ENCODE data around the gene SERPINA10.

DNA sequence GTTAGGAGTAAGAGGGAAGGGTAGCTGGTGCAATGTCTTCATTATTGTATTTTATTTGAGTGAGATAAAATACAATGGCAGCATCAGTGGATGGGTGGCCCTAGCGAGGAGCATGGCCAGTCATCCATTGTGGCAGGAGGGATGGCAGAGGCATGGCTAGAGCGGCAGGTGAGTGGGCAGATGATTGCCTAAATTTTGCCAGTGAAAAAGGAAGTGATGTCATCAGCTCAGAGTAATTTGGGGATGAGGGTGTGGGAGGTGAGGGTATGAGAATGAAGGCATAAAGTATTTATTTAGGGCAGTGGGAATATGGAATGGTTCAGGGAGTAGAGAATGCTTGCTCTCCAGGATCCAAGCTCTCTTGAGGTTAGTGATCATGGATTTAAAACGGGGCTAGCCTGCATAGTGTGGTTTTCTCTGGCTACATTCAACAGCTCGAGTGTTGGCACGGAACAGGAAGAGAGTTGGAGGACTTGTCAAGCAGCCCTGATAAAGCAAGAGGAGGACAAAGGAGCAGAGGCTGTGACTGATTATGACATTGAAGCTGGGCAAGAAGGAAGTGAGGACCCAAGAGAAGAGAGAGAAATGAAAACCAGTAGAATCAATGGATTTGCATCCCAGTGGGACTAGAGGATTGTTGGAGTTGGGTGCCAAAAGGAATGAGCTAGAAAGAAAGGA, 48.7 kb upstream of the SERPINA10 start:
- TF ChIP-seq, protein P1, sequence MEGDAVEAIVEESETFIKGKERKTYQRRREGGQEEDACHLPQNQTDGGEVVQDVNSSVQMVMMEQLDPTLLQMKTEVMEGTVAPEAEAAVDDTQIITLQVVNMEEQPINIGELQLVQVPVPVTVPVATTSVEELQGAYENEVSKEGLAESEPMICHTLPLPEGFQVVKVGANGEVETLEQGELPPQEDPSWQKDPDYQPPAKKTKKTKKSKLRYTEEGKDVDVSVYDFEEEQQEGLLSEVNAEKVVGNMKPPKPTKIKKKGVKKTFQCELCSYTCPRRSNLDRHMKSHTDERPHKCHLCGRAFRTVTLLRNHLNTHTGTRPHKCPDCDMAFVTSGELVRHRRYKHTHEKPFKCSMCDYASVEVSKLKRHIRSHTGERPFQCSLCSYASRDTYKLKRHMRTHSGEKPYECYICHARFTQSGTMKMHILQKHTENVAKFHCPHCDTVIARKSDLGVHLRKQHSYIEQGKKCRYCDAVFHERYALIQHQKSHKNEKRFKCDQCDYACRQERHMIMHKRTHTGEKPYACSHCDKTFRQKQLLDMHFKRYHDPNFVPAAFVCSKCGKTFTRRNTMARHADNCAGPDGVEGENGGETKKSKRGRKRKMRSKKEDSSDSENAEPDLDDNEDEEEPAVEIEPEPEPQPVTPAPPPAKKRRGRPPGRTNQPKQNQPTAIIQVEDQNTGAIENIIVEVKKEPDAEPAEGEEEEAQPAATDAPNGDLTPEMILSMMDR (IDR thresholded peaks at IDR 0.05): no peak
- no peak for TF ChIP-seq POLR2A (IDR thresholded peaks at IDR 0.05)
